H9 (cell line): ENCODE measurements around the gene TTN. TPM values are rescaled to one million over a fixed set of nuclear protein-coding genes. Genes with fewer than 3 reads are reported as not detected.

ENCODE experiments used
- DNase-seq: peaks from one replicate; pipeline ENCODE4 v3.0.0-alpha.2; 2017
- H2AFZ ChIP-seq: one replicate; pipeline ENCODE4 v1.6.1; 2013; ENCODE audit warnings: mild to moderate bottlenecking, low read length, control low read depth, moderate library complexity
- H2AK5ac ChIP-seq: 2 replicates; pipeline ENCODE4 v1.6.1; 2013; ENCODE audit warnings: low read length, control low read depth, mixed read lengths; ENCODE audit not compliant: insufficient read length
- H2BK120ac ChIP-seq: one replicate; pipeline ENCODE4 v1.6.1; 2013; ENCODE audit warnings: low read depth, mild to moderate bottlenecking, low read length, control low read depth, inconsistent platforms; ENCODE audit not compliant: poor library complexity, severe bottlenecking
- H2BK12ac ChIP-seq: 2 replicates; pipeline ENCODE4 v1.6.1; 2013; ENCODE audit warnings: low read length, control low read depth, mixed read lengths, low read depth; ENCODE audit not compliant: insufficient read length
- H2BK15ac ChIP-seq: 2 replicates; pipeline ENCODE4 v1.6.1; 2013; ENCODE audit warnings: low read depth, low read length, control low read depth
- H2BK20ac ChIP-seq: one replicate; pipeline ENCODE4 v1.6.1; 2013; ENCODE audit warnings: low read depth, mild to moderate bottlenecking, low read length, control low read depth, inconsistent platforms; ENCODE audit not compliant: poor library complexity, severe bottlenecking
- H2BK5ac ChIP-seq: 2 replicates; pipeline ENCODE4 v1.6.1; 2013; ENCODE audit warnings: low read length, control low read depth, mixed read lengths; ENCODE audit not compliant: insufficient read length
- H3K14ac ChIP-seq: 2 replicates; pipeline ENCODE4 v1.6.1; 2013; ENCODE audit warnings: low read length, control low read depth; ENCODE audit not compliant: insufficient read depth
- H3K18ac ChIP-seq: 2 replicates; pipeline ENCODE4 v1.6.1; 2013; ENCODE audit warnings: low read depth, mild to moderate bottlenecking, mixed read lengths, low read length, control low read depth; ENCODE audit not compliant: insufficient read length
- H3K23ac ChIP-seq: 2 replicates; pipeline ENCODE4 v1.6.1; 2013; ENCODE audit warnings: low read length, control low read depth, mixed read lengths, low read depth; ENCODE audit not compliant: insufficient read length
- H3K23me2 ChIP-seq: 2 replicates; pipeline ENCODE4 v1.6.1; 2013; ENCODE audit warnings: low read depth, mild to moderate bottlenecking, mixed read lengths, low read length, control low read depth; ENCODE audit not compliant: insufficient read length, poor library complexity, severe bottlenecking
- H3K27ac ChIP-seq: 2 replicates; pipeline ENCODE4 v1.5.1; 2013; ENCODE audit warnings: low read length, control low read depth, mixed read lengths, low read depth; ENCODE audit not compliant: insufficient read length
- H3K27me3 ChIP-seq: 2 replicates; pipeline ENCODE4 v1.6.1; 2013; ENCODE audit warnings: low read length, control low read depth, inconsistent platforms; ENCODE audit not compliant: insufficient read depth
- H3K4ac ChIP-seq: 2 replicates; pipeline ENCODE4 v1.6.1; 2013; ENCODE audit warnings: low read depth, mild to moderate bottlenecking, control low read depth, inconsistent platforms, low read length, moderate library complexity
- H3K4me1 ChIP-seq: 2 replicates; pipeline ENCODE4 v1.6.1; 2013; ENCODE audit warnings: low read length, control low read depth, inconsistent platforms; ENCODE audit not compliant: insufficient read depth
- H3K4me2 ChIP-seq: 2 replicates; pipeline ENCODE4 v1.6.1; 2013; ENCODE audit warnings: low read length, control low read depth, mixed read lengths; ENCODE audit not compliant: insufficient read length, insufficient read depth
- H3K56ac ChIP-seq: 2 replicates; pipeline ENCODE4 v1.6.1; 2013; ENCODE audit warnings: low read depth, mild to moderate bottlenecking, mixed read lengths, low read length, control low read depth; ENCODE audit not compliant: insufficient read length
- H3K79me1 ChIP-seq: 2 replicates; pipeline ENCODE4 v1.6.1; 2013; ENCODE audit warnings: low read depth, mild to moderate bottlenecking, moderate library complexity, low read length, control low read depth, inconsistent platforms; ENCODE audit not compliant: insufficient read depth, poor library complexity, severe bottlenecking
- H3K79me2 ChIP-seq: 2 replicates; pipeline ENCODE4 v1.6.1; 2013; ENCODE audit warnings: low read length, control low read depth, inconsistent platforms; ENCODE audit not compliant: insufficient read depth
- H3K9ac ChIP-seq: 2 replicates; pipeline ENCODE4 v1.6.1; 2013; ENCODE audit warnings: low read length, control low read depth, mixed read lengths; ENCODE audit not compliant: insufficient read length; ENCODE audit errors: extremely low read depth
- H3K9me3 ChIP-seq: one replicate; pipeline ENCODE4 v1.6.1; 2013; ENCODE audit warnings: low read depth, low read length, inconsistent platforms; ENCODE audit not compliant: control insufficient read depth
- H3T11ph ChIP-seq: one replicate; pipeline ENCODE4 v1.6.1; 2013; ENCODE audit warnings: mild to moderate bottlenecking, low read length, control low read depth, inconsistent platforms
- H4K20me1 ChIP-seq: one replicate; pipeline ENCODE4 v1.6.1; 2013; ENCODE audit not compliant: control insufficient read depth, insufficient read length, insufficient read depth
- H4K5ac ChIP-seq: 2 replicates; pipeline ENCODE4 v1.6.1; 2013; ENCODE audit warnings: low read depth, mild to moderate bottlenecking, mixed read lengths, low read length, control low read depth; ENCODE audit not compliant: insufficient read length
- H4K8ac ChIP-seq: replicated peaks from 2 replicates; pipeline ENCODE4 v1.6.1; 2013; ENCODE audit warnings: low read length, control low read depth, mixed read lengths, low read depth; ENCODE audit not compliant: insufficient read length
- H4K91ac ChIP-seq: 2 replicates; pipeline ENCODE4 v1.6.1; 2013; ENCODE audit warnings: low read depth, mild to moderate bottlenecking, moderate library complexity, mixed read lengths, low read length, control low read depth; ENCODE audit not compliant: insufficient read length
- H3K27ac Mint-ChIP-seq, 3 experiments: 2 replicates in 2 of 3; 3 replicates in 1 of 3; pipeline ENCODE4 v1.8.0; 2020 to 2021; ENCODE audit warnings: mixed read lengths in 3 of 3, mild to moderate bottlenecking in 1 of 3, moderate library complexity in 1 of 3
- H3K27me3 Mint-ChIP-seq: 2 replicates; pipeline ENCODE4 v1.8.0; 2021; ENCODE audit warnings: low read depth, mild to moderate bottlenecking, moderate library complexity, mixed read lengths
- H3K36me3 Mint-ChIP-seq, 3 experiments: 2 replicates in 2 of 3; 3 replicates in 1 of 3; pipeline ENCODE4 v1.8.0; 2020 to 2021; ENCODE audit warnings: low read depth in 3 of 3, mixed read lengths in 3 of 3; ENCODE audit not compliant: insufficient read depth in 1 of 3
- H3K4me1 Mint-ChIP-seq, 2 experiments: 2 replicates each; pipeline ENCODE4 v1.8.0; 2020; ENCODE audit warnings: mixed read lengths in 2 of 2
- H3K4me3 Mint-ChIP-seq, 2 experiments: 2 replicates in 1 of 2; 3 replicates in 1 of 2; pipeline ENCODE4 v1.8.0; 2020 to 2021; ENCODE audit warnings: mild to moderate bottlenecking in 2 of 2, mixed read lengths in 2 of 2, moderate library complexity in 1 of 2
- H3K9me3 Mint-ChIP-seq, 2 experiments: 2 replicates in 1 of 2; 3 replicates in 1 of 2; pipeline ENCODE4 v1.8.0; 2020; ENCODE audit warnings: mild to moderate bottlenecking in 2 of 2, mixed read lengths in 2 of 2, moderate library complexity in 1 of 2
- CTCF ChIP-seq: fragments of 200-600 bp; sonication (generic); conservative IDR thresholded peaks from 3 replicates; pipeline ENCODE4 v1.8.0; 2021; ENCODE audit warnings: antibody characterized with exemption, mild to moderate bottlenecking
- WGBS: extraction: QIAGEN DNeasy Blood & Tissue Kit; methylation state at CpG from one replicate; pipeline ENCODE4 v1.1.7; 2013; ENCODE audit warnings: missing lambda C conversion rate, low lambda C conversion rate, mixed read lengths; ENCODE audit not compliant: insufficient read length; ENCODE audit errors: extremely low coverage; 5-methylcytosine and 5-hydroxymethylcytosine counted together
- total RNA-seq: library from RNA; stranded (reverse); gene quantifications from 2 replicates; pipeline ENCODE4 v1.2.1, GENCODE V29; 2021

The TTN gene
- total RNA-seq, 1 experiment from 2014 or later = 0.70 TPM

- Histone ChIP-seq H3K9ac (no peak overlapping the region), H2BK20ac (no peak overlapping the region), H3K23me2 (no peaks in the 10 kb centered on the region), H3K79me1 (no peaks in the 10 kb centered on the region), H3T11ph (no peak overlapping the region), H3K27me3 (no peaks in the 10 kb centered on the region), H2AFZ (no peak overlapping the region), H4K8ac (no peak overlapping the region), H2AK5ac (no peak overlapping the region), H3K4me1 (peaks cover 8% of the 10 kb centered on the region), H4K20me1 (no peaks in the 10 kb centered on the region), H3K9me3 (no peaks in the 10 kb centered on the region), H2BK120ac (no peak overlapping the region), H3K14ac (no peak overlapping the region), H3K4ac (no peak overlapping the region), H4K91ac (no peak overlapping the region), H3K56ac (no peak overlapping the region), H3K18ac (no peak overlapping the region), H2BK15ac (no peak overlapping the region), H4K5ac (no peak overlapping the region), H2BK5ac (no peak overlapping the region), H3K79me2 (no peaks in the 10 kb centered on the region), H3K4me2 (no peak overlapping the region), H3K23ac (no peak overlapping the region), H3K27ac (no peak overlapping the region), H2BK12ac (no peak overlapping the region)
- peaks cover 0 to 13% (median 9%) of the 10 kb centered on the region in 3 experiments; a peak in 5 of 7 replicates for H3K36me3 Mint-ChIP-seq
- DNase-seq = no peak
- peaks cover 26 to 28% of the 10 kb centered on the region in 2 experiments for H3K4me1 Mint-ChIP-seq
- no peak for TF ChIP-seq CTCF
- H3K27me3 Mint-ChIP-seq = no peaks in the 10 kb centered on the region
- no peak overlapping the region for H3K27ac Mint-ChIP-seq
- H3K4me3 Mint-ChIP-seq = no peak overlapping the region
- WGBS = no CpG with 5 or more reads among the region's 1 CpG
- peaks cover 2 to 9% of the 10 kb centered on the region in 2 experiments; a peak in 4 of 5 replicates for H3K9me3 Mint-ChIP-seq
These were observed 36.5 kb upstream of the TTN start for GRCh38 chr2:178843697-178844096.
